Renal cortical epithelial cell (primary cell): ENCODE results near the gene FRMD4B. TPM values are rescaled to one million over a fixed set of nuclear protein-coding genes. Genes with fewer than 3 reads are reported as not detected.

ENCODE experiments used
- DNase-seq: peaks from one replicate; pipeline ENCODE4 v3.0.0-alpha.2; 2011; ENCODE audit warnings: low read depth
- total RNA-seq: library from RNA; depleted of rRNA; stranded (reverse); fragments of >200 nt; gene quantifications from 2 replicates; pipeline ENCODE4 v1.2.3, GENCODE V29; 2014

FRMD4B gene
- total RNA-seq = 20.8 and 24.5 TPM in 2 replicates

DNA sequence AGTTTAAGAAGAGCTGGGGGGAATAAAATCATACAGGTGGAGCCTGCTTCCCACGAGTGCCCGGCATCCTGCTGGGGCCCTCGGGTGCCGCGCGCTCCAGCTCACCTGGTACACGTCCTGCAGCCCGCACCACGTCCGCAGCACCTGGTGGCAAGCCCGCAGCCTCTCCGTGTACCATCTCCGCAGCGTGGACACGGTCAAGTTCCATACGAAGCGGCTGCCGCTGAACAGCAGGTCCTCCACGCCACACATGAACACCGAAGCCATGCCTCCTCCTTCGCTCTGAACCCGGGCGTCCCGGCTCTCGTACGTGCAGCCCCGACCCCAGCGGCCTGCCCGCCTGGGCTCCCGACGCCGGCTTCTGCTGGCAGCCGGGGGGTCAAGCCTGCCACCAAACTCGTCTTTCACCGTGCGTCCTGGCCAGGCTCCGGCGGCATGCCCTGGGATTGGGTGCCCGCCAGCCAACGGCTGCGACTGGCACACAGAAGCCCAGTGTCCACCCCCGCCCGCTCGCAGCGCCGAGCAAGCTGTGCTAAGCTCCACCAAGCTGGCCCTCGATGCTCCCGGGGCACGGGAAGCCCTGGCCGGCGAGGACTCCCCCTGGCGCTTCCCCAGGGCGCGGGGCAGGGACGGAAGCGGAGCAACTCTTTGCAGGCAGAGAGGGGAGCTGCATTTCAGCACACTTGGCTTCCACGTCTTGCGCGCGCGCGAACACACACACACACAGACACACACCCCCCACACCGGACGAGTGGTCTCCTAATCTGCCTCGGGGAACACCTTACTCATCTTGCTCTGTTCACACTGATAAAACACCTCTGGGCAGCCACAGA lies at the start of gene FRMD4B:
FRMD4B (minus strand) TSS at position 366 of the 833 bp plus-strand sequence; CDS start at position 267, 99 bp downstream.
- DNase-seq = peak; percentile 33

DNA sequence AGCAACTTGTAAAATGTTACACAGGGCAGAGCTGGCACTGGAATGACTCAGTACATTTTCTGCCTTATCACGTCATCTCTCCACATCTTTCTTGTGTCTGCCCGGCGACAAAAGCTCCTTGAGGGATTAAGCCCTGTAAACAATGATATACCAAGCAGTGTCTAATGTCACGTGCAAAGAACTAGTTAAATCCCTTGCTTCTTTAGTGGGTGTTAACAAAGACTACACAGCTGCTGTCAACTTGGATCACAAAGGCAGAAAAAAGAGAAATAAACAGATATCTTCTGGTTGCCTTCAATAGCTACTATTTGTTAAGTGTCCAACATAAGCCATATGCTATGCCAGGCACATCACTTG lies 48.1 kb upstream of the FRMD4B start:
- no peak for DNase-seq

DNA sequence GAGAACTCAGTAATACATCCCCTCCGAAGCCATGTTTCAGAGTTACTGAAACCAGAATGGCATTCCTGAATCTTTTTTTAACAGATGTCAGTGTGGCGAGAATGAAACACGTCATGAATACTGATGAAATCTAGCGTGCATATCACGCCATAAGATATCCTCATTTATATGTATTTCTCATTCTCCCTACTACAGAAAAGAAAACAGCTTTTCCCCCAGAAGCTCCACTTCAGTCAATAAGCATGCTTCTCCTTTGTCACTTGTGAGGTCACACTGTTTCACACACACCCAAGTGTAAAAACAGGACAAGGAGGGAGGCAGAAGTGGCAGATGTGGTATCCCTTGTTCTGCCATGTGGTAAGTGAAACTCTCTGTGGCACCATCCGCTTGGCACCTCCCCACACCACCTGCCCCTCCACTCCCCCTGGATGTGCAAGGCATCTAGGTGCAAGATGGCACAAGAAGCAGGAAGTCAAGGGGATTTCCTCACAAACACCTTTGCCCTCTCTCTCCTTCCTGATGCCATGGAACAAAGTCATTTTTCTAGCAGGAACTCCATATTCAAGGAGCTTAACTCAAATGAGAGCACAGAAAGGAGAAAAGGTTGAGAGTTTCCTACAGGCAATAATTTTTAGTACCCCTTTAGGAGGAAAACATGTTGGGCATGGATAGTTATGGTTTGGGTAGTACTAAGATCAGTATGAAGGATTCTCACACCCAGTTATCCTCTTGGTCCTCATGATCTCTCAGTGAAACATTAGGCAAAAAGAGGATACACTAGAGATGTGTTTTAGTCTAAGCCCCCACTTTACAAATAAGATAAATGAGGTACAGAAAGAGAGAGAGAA lies 47.5 kb upstream of the FRMD4B start:
- peak; percentile 33 for DNase-seq

DNA sequence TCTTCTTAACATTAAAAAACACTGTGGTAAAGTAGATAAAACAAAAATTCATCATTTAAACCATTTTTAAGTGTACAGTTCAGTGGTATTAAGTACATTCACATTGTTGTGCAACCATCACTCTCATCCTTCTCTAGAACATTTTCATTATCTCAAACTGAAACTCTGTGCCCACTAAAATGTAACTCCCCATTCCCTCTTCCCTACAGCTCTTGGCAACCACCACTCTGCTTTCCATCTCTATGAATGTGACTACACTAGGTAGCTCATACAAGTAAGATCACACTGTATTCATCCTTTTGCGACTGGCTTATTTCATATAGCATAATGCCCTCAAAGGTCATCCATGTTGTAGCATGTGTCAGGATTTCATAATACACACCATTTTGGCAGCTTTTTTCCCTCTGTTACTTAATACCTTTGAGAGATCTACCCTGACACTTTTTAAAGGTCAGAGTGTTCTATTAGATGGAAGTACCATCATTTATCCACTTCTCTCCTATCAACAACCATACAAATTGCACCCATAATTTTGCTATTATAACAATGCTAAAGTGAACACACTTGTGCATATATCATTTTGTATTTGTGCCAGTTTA lies 42.9 kb upstream of the FRMD4B start:
- no peak for DNase-seq

DNA sequence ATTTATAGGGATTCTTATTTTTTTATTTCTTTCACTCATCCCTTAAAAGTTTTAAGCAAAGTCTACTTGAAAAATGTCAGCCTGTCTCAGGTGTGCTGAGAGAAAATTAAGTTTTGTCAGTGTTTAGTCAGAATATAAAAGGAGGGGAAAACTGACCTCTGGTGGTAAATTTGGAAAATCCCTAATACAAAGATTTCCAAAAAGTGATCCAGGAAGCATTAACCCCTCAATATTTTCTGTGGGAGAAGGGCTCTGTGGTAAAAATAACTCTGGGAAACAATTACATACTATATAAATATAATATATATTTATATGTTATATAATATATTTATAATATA lies 41.0 kb upstream of the FRMD4B start:
- no peak for DNase-seq

DNA sequence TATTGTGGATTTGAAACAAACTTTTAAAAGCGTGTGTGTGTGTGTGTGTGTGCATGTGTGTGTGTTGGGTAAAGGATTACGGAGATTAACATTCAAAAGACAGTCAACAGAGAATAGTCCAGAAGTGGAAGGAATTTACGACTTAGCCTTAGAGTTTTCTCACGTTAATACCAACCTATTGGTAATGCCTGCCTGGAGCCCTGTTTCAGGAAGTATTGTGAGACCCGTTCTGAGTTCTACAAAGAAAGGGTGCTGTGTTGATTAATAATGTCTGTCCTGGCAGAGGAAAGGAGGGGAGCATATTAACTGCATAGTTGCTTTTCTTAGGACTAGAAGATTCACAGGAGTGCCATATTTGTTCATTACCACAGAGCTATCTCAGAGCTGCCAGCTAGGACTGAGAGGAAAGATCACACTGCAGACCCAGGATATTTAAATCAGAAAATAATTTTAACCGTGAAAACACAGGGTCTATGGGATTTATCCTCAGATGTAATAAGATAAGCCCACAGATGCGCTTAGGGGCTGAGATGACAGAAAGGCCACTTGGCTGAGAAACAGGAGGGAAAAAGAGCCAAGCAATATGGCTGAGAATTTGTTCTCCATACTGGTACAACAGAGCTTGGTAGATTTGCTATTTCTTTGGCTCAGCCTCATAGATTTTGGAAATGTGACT lies 40.5 kb upstream of the FRMD4B start:
- DNase-seq = no peak

DNA sequence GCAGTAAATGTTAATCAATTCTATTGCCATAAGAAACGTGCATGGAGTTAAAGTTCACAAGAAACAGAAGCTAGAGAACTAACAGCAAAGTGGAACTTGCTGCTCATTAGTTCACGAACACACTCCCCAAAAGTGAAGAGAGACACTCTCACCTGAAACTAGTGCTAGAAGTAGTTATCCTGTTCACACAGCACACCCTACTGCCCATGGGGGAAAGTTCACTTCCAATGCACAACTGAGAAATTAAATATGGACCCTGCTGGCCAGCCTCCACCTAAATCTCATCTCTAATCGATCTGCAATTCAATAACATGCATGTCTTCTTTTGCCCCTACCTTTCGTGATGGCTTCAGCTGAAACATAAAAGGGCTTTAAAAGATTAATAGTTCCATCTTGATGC lies 39.4 kb upstream of the FRMD4B start:
- peak; percentile 43 for DNase-seq

DNA sequence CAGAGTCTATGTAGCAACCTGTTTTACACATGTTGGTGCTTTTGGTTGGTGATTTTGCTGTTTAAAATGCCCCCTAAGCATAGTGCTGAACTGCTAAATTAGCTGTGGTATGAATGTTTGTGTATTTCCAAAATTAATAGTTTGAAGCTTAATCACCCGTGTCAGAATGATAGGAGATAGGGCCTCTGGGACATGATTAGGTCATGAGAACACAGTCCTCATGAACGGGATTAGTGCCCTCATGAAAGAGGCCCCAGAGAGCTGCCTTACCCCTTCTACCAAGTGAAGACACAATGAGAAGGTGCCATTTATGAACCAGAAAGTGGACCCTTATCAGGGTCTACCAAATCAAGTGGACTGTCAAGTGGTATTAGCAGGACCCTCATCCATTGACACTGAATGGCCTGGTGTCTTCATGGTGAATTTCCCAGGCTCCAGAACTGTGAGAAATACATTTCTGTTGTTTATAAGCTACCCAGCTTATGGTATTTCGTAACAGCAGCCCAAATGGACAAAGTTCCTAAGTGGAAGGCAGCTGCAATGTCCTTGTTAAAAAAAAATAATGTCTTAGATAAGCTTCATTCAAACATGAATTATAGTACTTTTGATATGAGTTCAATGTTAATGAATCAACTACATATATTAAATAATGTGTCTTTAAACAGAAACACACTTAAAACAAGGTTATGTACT lies 37.7 kb upstream of the FRMD4B start:
- no peak for DNase-seq

DNA sequence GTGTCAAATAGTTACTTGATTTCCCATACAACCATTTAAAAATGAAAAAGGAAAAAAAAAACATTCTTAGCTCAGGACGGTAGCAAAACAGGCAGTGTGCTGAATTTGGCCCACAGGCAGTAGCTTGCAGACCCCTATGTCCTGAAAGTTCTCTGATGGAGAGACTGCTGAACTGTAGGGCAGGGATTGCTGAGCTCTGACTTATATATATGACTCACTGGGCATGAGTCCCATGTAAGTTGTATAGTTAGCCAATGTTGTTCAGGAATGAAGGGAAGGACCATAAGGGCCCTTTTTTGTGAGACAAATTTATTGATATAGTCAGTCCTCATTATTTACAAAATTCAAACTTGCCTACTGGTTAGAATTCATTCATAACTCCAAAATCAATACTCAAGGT lies 36.9 kb upstream of the FRMD4B start:
- DNase-seq = peak; percentile 32

DNA sequence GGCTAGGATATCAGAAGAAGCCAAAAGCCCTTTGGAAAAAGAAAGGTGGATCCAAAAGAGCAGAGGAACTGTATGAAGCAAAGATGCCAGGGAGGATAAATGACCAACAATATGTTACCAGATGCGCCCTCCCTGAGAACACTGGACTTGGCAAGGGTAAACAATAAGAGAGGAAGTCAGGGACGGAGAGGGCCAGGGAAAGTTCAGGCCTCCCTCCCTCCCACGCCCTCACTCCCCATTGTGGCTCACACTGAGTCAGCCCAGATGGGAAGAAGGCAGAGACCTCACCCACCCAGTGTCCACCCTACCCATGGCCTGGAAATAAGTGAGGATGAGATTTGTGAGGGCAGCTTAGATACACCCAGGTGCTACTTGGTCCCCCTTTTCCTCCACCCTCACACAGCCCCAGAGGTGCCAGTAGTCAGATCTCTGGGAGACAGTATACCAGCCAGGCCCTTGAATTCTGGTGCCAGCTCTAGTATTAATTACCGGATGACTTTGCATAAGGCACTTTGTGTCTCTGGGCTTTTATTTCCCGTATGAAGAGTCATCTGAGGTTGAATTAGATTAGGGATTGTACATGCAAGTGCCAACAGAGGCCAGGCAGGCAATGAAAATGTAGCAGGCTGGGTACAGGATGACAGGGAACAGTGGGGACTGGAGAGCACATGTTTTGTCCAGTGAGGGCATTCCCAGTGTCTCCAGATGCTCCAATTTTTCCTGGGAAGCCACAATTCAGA lies 35.1 kb upstream of the FRMD4B start:
- peak; percentile 30 for DNase-seq

DNA sequence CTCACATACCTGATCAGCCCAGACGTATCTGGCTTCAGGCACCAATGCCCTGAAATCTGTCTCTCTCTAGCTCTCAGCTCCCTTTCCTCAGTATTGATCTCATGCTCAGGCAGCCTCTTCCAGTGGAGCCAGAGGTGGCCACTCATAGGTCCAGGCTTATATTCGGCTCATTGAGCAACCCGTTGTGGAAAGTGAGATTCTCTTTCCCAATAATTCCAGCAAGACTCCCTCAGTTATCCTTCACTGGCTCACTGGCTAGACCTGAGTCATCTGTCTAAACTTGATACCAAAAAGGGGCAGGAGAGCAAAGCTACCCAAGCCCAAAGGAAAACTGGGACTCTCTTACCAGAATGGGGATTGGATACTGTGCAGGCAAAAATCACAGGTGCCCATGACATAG lies 33.4 kb upstream of the FRMD4B start:
- DNase-seq = peak; percentile 53

DNA sequence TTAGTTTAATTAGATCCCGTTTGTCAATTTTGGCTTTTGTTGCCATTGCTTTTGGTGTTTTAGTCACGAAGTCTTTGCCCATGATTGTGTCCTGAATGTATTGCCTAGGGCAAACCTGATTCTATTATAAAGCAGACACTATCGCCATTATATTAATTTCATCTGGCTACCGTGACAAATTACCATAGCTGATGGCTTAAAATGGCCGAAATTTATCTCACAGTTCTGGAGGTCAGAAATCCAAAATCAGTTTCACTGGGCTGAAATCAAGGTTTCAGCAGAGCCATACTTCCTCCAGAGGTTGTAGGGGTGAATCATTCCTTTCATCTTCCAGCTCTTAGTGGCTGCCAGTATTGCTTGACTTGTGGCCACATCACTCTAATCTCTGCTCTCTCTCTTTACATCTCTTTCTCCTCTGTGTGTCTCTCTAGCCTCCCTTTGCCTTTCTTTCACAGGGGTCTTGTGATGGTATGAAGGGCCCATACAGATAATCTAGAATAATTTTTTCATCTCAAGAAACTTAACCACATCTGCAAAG lies 31.7 kb upstream of the FRMD4B start:
- DNase-seq = no peak

DNA sequence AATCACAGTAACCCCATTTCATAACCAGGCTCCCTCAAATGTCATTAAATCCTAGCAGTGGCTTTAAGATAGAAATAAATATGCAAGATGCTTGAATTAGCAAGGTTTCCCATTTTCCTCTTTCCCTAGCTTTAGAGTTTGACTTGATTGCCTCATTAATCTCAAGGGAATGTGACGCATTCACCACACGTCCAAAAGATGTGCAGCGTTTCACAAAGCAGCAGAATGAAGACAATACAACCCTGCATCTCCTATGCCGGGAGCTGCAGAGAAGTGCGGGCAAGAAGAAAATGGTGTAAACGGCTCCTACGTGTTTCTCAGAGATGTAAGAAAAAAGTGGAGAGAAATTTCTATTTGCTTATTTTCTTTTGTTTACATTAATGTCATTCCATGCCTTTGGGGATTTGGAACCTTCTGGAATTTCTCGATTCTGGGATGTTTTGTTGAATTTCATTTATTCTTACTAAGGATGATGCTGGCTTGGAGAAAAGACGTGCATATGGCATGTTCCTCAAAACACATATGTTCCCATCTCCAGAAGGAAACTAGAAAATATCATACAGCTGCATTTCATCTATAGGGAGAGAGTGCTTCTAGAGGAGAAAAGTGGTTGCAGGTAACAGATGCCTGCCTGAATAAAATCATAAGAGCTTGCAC lies 27.8 kb upstream of the FRMD4B start:
- no peak for DNase-seq

DNA sequence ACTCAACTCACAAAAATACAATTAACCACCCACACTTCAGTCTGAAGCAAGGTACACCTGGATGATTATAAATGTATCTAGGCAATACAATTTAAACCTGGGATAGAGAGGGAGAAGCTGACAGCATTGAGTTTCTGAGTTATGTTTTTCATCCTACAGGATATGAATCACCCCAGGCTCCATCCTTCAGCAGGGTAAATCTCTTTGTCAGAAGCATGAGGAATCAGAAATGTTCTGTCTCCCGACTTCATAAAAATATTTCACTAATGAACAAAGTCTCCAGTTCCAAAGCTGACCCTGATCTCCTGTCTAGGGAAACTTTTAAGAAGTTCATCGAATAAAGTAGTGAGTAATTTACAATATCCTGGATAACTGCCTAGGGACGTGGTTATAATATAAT lies 25.5 kb upstream of the FRMD4B start:
- peak; percentile 26 for DNase-seq

DNA sequence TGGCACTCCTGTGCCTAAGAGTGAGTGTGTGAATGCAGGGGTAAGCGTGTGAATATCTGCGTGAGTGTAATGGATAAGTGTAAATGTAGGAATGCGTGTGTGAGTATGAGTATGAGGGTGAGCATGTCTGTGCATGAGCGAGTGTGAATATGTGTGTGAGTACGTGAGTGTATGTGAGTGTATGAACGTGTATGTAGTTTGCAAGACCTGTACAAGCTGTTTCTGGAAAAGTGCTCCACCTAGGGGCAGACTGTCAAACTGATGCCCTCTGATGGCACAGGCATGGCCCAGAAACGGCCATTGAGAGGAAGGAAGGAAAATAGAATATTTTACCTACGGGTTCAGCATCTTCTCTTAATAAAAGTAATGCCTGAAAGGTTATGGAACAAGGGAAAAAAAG lies 24.4 kb upstream of the FRMD4B start:
- DNase-seq = peak; percentile 68

DNA sequence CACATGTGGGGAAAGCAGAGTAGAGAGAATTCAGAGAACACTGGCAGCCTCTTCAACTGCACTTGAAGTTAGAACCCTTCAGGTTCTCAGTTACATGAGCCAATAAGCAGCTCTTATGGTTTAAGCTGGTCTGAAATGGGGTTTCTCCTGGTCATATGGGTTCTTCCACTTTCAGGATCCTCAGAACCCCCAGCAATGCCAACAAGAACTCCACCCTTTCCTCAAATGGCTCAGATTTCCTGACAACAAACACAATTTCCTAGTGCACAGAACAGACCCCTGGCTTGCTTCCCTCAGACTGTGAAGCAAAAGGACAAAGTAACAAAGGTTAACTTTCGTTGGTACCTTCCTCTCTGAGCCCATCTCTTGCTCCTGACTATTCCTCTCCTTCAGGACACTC lies 23.9 kb upstream of the FRMD4B start:
- DNase-seq = no peak

DNA sequence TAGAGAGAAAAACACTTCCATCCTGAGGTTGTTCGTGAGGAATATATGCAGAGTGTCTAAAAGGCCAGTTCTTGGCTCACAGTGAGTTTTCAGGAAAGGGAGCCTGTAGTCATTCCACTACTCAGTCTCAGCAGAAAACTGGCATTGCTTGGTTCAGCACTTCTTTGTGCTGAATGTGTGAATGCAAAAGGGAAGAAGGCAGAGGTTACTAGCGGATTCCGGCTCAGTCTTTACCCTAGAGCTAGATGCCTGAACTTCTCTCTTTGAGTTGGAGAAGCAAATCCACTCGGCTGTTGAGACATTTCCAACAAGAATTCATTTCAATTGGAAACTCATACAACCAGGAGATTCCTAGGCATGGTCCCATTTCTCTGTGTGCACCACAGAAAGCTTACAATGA lies 23.1 kb upstream of the FRMD4B start:
- DNase-seq = no peak

DNA sequence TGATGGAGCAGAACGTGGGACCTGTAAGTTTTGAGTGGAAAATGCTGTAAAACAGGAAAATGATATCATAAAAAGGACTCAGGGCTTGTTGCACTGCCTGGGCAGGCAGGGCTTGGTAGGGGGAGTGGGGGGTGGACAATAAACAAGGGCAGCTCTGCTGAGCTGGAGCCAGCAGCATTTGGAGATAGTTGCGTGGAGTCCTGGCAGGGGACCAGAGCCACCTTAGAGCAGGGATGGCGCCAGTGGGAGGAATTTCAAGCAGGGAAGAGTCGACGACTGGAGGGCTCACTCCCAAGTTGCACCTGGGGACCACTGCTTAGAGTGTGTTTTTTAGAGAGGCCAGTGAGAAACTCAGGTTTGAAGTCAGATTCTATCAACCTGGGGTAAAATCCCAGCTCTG lies 22.7 kb upstream of the FRMD4B start:
- no peak for DNase-seq

DNA sequence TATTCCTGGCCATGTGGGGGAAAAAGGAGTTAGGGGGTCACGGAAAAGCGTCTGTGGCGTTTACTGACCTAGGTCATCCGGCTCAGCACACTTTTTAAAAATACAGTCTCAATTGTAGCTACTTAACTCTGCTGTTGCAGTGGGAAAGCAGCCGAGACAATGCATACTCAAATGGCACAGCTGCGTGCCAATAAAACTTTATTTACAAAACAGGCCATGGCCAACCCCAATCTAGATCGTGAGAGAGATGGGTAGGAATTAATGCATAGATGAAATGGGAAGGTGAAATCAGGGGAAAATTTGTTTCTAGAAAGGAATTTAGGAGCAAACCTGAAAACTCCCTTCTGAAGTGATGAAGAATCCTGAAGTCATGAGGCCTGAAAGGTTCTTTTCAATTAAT lies 22.0 kb upstream of the FRMD4B start:
- DNase-seq = no peak

DNA sequence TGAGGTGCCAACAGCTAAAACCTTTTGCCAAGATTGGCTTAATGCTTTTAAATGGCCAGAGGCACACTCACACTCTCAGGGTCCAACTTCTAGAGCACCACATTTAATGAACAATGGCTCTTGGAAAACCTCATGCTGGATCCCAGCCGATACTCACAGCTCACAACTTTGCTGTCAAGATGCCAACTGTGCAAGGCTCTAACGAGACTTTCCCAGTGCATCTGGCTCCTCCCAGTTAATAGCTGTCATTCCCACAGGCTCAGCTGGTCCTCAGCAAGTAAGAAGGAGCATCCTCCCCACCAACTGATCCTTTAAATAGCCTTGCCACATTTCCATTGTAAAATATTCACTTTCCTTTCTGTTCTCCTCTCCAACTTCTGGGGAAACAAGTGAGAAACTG lies 20.3 kb upstream of the FRMD4B start:
- peak; percentile 44 for DNase-seq
